Skin of body (tissue), 3 donors: Measurements from ENCODE around the gene AGER. TPM values are rescaled to one million over a fixed set of nuclear protein-coding genes. Genes with fewer than 3 reads are reported as not detected.
A peak's percentile ranks its signal among the peaks of the same experiment; 100 is the strongest.
"Not testable (repeated sequence)": the region's sequence is repeated elsewhere in the genome, so short reads cannot be mapped to it uniquely, and the experiment has no call there.

Source experiments
- DNase-seq: peaks from one replicate; lab custom pipeline; 2025; lab: John Stamatoyannopoulos, UW
- small RNA-seq: library from RNA; depleted of rRNA; stranded (forward); fragments of <200 nt; gene quantifications from one replicate; pipeline ENCODE3, GENCODE V24; 2014; ENCODE audit warnings: low replicate concordance
- total RNA-seq: library from RNA; depleted of rRNA; stranded (reverse); fragments of >200 nt; gene quantifications from one replicate; pipeline ENCODE4 v1.2.3, GENCODE V29; 2014

The AGER gene
- total RNA-seq, 1 donor from 2014 or later = 2.7 TPM

DNA sequence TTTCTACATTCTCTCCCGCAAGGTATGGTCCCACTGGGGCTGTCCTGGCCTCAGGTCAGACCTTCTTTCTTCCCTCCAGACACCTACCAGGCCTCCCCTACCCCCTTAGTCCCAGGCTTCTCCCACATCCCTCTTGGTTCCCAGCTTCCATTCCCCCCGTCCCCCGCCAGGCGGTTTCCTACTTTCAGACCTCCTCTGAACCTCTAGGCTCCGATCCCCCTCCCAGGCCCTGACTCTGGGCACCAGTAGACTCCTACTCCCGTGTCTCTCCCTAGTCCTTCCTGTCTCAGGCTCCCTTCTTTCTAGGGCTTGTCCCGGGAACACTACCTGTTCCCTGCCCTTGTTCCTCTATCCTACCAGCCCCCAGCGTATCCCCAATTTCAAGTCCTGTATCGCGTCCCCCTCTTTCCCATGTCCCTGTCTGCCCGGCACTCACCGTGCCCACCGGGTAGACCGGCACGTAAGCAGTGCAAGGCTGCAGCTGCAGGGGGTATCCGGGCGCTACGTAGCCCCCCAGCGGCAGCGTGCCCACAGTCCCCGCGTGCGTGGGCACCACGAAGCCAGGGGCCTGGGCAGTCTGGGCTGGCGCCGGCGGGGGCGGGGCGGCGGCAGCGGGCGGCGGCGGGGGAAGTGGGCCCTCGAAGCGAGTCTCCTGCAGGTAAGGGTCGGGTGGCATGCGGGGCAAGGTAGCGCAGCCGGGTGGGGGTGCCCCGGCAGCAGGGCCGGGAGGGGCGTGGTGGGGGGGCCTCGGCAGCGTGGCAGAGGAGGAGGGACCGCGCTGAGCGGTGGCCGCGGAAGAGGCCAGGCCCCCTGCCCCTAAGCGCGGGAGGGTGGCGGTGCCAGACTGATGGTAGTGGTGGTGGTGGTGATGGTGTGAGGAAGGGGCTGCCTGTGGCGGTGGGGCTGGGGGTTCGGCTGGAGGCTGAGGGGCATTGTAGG, 33.9 kb downstream of the AGER start:
- no peak for DNase-seq

DNA sequence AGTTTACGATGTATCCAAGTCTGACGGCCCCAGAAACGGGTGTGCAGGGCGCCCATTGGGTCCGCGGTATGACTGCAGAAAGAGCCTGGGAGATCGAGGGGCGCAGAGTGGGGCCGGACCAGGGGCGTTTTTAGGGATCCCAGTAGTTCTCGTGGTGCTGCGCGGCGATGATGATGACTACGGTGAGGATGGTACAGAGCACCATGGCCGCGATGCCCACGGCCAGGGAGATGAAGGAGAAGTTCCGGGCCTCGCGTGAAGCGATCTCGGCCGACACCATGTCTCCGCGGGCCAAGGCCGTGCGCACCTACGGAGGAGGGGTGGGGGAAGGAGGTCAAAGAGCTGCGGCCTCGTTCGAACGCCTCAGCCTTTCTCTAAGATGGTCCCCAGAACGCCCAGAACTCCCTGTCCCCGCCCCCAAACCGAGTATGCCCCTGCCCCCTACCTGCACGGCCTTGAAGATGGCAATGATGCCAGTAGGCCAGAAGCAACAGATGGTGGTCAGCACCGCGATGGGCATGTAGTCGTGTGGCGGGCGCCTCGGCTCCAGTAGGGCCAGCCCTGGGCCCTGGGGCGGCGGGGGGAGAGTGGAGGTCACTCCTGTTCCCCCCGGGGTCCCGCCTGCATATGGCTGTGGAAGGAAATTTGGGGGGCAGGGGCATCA, 34.8 kb downstream of the AGER start:
- no peak for DNase-seq

DNA sequence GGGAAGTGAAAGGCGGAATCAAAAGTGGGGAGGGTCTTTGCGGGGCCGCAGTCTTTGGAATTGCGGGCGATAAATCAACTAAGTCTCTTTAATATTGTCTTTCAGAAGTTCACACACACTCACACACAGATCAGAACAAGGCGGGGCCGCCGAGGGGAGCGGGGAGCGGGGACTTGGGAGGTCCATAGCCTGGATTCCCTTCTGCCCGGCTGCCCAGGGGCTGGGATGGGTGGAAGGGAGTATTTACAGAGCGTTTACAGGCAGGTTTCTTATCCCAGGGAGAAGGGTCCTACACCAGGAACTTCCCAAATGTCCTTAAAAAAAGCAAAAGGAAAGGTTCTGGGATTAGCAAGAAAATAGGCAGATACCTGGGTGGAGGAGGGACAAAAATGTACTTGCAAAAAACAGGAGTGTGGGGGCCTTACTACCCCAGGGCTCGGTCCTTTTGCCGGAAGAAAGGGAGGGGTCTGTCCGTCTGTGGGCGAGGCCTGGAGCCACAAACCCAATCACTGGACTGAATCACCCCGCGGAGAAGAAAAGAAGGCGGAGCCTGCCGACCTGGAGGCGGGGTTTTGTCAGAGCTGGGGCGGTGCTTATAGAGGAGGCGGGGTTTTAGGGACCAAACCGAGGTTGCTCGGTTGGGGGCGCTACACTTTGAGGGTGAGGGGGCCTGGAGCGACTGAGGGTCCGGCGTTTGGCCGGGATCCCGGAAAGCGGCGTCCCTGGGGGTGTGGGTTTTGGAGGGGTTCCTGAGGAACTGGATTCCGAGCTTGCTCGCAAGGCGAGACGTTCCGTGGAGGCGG, 35.6 kb downstream of the AGER start:
- peak; percentile 48 for DNase-seq

DNA sequence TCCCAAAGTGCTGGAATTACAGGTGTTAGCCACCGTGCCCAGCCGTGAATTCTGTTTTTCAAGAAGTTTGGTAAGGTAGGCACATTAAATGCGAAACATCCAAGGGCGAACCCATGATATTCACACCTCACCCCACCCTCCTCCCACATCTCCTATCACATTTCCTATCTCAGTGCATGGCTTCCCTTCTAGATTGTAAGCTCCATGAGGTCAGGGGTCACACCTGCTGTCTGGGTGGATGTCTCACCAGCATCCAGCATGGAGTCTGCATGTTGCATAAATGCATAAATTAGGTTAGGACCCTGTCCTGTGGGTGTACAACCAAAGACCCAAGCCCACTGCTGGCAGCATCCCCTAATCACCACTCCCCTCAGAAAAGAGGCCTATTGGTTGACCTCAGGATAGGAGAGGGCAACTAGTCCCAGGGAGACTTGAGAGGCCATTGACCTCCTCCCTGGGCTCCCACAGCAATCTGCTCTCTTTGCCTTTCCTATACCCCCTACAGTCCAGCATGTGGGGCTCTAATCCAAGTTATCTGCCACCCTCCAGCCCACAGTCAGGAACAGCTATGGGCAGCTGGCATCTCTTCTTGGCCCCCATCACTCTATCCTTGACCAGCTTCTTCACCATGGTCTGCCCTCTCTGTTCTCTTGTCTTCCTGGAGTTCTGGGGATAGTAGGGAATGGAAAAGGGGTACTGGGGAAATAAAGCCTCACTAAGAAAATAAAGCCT, 36.5 kb downstream of the AGER start:
- DNase-seq = no peak

DNA sequence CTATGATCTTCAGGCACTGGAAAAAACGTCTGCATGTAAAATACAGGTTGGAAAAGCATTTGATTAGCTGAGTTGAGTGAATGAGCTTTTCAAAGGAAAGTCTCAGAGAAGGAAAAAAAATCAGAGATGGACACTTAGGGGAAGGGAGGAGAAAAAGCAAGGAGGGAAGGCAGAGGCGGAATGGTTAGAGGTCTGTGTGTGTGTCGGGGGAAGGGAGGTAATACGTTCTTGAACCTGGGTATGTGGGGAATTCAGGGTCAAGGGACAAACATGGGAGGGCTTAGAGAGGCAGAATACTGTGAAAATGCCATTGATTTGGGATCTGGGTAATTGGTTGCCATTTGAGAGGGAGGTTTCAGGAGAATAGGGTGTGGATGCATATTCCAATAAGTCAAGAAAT, 37.4 kb downstream of the AGER start:
- no peak for DNase-seq

DNA sequence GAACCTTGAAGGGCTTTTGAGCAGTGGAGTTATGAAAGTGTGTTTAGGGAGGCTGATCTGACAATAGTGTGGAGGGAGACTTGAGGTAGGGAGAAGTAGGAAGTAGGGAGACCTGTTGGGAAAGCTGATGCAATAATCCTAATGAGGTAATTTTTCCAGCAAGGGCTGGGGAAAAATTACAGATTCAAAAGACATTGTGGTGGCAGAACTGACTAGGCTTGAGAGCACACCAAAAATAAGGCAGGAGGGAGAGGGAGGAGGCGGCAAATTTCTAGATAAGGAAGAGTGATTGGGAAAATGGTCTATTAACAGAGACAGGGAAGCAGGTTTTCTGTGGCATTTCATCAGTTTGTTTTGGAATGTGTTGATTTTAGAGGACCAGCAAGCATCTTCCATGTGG, 37.8 kb downstream of the AGER start:
- DNase-seq = no peak

DNA sequence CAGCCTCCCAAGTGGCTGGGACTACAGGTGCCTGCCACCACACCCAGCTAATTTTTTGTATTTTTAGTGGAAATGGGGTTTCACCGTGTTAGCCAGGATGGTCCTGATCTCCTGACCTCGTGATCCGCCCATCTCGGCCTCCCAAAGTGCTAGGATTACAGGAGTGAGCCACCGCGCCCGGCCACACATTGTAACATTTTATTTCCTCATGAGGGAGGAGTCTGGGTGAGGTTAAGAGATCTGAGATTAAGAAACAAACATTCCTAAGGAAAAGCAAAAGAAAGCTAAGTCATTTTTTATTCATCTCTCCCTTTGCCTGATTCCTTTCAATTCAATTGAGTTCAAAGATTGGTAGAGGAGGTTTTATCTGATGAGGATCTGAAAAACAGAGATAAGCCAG, 39.8 kb downstream of the AGER start:
- not testable (repeated sequence) for DNase-seq

DNA sequence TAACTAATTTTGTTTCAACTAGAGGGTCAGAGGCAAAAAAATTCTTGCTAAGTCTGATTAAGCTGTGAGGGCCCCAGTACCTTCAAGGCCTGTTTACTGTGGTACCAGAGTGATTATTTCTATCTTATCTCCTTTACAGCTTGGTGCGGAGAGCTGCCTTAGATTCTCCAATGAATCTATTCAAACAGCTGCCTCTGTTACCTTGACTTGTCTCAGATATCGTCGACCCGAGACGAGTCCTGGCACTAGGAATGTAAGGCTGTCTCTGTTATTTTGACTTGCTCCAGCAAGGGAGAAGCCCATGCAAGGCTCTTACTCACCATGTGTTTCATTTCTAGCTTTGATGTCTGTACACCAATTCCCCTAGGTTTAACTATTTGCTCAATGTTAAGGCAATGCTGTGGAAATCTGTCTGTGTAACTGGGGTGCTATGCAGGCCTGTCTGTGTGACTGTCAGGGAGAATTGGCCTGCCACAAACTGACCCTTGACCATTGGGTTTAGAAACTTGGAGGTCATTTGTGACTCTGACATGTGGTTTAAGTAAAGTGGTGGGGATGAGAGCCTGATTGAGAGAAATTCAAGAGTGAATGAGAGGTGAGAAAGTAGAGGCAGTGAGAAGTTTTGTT, 43.5 kb downstream of the AGER start:
- no peak for DNase-seq

DNA sequence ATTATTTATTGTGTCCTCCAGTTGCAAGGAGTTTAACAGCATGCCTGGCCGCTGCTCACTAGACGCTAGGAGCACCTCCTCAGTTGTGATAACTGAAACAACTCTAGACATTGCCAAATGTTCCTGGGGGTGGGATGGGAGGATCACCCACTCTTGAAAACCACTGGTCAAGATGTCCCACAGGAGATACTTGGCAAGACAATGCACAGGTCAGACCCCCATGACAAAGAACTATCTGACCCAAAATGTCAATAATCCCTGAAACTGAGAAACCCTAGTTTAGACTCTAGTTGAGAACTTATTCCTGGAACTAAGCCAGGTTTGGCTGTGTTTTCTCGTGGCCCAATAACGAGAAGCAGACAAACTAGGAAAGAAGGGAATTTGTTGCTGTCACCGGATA, 44.5 kb downstream of the AGER start:
- no peak for DNase-seq

DNA sequence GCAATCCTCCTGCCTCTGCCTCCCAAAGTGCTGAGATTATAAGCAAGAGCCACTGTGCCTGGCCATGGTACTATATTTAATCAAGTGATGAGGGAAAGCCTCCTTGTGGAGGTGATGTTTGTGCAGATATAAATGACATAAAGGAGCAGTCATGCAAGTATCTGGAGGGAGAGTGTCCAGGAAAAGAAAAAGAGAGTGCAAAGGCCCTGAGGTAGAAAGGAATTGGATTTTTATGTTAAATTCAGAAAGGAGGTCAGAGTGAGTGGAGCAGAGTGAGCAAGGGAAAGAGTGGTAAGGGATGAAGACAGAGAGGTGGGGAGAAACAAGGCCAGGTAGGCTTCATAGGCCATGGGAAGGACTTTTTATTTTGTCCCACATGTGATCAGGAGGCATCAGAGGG, 46.6 kb downstream of the AGER start:
- DNase-seq = no peak

DNA sequence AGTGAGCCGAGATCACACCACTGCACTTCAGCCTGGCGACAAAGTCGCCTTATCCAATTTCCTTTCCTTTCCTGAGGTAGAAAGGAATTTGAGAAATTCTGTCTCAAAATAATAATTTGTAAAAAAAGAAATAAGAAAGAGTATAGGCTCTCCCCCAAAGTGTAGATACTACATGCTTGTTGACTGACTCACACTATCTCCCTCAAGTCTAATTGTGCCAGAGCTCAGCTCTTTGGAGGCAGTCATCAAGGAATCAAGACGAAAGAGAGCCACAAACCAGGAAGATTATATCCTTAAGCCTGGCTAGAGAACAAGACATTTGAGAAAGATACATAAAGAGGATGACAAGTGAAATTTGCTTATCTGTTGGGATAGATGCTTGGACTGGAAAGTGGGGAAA, 50.3 kb downstream of the AGER start:
- DNase-seq = no peak

DNA sequence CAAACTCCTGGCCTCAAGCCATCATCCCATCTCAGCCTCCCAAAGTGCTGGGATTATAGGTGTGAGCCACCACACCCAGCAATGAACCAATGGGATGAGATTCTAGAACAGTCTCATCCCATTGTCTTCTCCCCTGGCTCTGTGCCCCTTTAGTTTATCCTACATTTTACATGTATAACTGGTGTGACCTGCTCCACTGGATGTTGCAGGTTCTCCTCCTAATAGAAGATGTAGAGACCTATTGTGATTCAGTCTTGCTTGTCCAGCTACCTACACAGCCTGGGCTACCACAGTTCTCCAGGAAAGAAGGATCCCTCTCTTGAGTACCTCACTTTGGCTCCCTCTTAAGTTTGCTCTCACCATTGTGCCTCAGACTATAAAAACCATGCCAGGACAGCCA, 51.9 kb downstream of the AGER start:
- no peak for DNase-seq

DNA sequence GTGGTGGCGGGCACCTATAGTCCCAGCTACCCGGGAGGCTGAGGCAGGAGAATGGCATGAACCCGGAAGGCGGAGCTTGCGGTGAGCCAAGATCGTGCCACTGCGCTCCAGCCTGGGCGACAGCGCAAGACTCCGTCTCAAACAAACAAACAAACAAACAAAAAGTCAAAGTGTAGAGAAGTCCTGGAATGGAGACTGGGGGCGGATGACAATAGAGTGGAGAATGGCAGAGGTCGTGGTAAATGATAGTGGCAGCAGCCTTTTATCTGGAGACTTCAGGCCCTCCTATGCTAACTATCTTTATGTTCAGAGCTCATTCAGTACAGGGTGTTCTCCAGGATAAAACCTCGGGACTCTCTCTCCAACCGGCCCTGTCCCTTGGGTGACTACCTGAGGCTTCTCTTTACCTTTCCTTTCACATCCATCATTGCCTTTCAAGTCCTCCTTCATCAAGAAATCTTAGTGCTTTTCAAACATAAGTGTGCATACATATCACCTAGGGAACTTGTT, 52.6 kb downstream of the AGER start:
- DNase-seq = no peak

Small RNA genes within 50 kb of the gene (small RNA-seq; reads per million reads assigned to genes)
- gene AL662884.1 (not detected), gene MIR6833 (not detected)

Other genes starting within 250 kb of the AGER start
- gene CFB, start 238.2 kb downstream of the AGER start, total RNA-seq = 2.2 TPM
- gene NELFE, start 225.3 kb downstream of the AGER start, total RNA-seq = 46.1 TPM
- 23.3 TPM for gene SKIC2, start 225.1 kb downstream of the AGER start, total RNA-seq
- gene DXO, start 212.1 kb downstream of the AGER start, total RNA-seq = 5.8 TPM
- gene C4A, start 202.2 kb downstream of the AGER start, total RNA-seq = 5.8 TPM
- 4.2 TPM for gene C4B, start 169.5 kb downstream of the AGER start, total RNA-seq
- not detected for gene CYP21A2, start 145.8 kb downstream of the AGER start, total RNA-seq
- 64.4 TPM for gene TNXB, start 74.9 kb downstream of the AGER start, total RNA-seq
- 23.1 TPM for gene ATF6B, start 56.0 kb downstream of the AGER start, total RNA-seq
- gene FKBPL, start 54.0 kb downstream of the AGER start, total RNA-seq = 5.0 TPM
- gene PRRT1, start 32.3 kb downstream of the AGER start, total RNA-seq = 0.20 TPM
- 124 TPM for gene PPT2, start 30.1 kb downstream of the AGER start, total RNA-seq
- gene EGFL8, start 19.7 kb downstream of the AGER start, total RNA-seq = 17.2 TPM
- 13.6 TPM for gene AGPAT1, start 8.2 kb downstream of the AGER start, total RNA-seq
- gene RNF5, start 5.8 kb downstream of the AGER start, total RNA-seq = 28.5 TPM
- gene PBX2, start 5.9 kb upstream of the AGER start, total RNA-seq = 51.6 TPM
- 4.1 TPM for gene GPSM3, start 8.4 kb upstream of the AGER start, total RNA-seq
- 8.1 TPM for gene NOTCH4, start 39.8 kb upstream of the AGER start, total RNA-seq
- gene TSBP1, start 187.7 kb upstream of the AGER start, total RNA-seq = not detected
- gene BTNL2, start 222.9 kb upstream of the AGER start, total RNA-seq = not detected